ENCODE results near the gene CLTCL1.
"Not testable (repeated sequence)": the region's sequence is repeated elsewhere in the genome, so short reads cannot be mapped to it uniquely, and the experiment has no call there.

Gene CLTCL1

GRCh38 chr22:19175602-19176174 is 115.8 kb downstream of the CLTCL1 start:
- no peak for DNase-seq (ENCODE audit: low spot score)

DNA sequence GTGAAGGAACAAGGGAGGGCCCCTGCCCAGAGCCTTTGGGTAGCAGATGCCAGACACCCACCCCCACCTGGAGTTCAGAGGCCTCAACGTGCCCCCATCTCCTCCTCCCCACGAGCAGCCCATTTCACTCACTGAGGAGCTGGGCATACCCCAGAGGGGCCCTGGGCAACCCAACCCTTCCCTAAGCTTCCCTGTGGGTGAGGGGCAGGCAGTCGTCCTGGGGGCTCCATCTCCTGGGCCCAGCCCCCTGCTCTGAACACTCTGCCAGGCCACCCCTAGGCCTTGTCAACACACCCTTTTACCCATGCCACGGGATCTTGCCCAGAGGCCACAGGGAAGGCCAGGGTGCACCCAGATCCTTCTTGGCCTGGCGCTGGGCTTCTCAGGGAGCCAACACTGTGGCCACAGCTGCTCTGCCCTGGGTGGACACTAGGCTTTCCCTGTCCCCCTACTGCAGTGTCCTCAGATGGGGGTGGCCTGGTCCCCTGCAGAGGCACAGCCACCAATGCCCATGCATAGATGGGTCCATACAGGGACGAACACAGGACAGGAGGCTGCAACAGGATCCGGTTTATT is 116.4 kb downstream of the CLTCL1 start:
- no peak for DNase-seq (ENCODE audit: low spot score)

DNA sequence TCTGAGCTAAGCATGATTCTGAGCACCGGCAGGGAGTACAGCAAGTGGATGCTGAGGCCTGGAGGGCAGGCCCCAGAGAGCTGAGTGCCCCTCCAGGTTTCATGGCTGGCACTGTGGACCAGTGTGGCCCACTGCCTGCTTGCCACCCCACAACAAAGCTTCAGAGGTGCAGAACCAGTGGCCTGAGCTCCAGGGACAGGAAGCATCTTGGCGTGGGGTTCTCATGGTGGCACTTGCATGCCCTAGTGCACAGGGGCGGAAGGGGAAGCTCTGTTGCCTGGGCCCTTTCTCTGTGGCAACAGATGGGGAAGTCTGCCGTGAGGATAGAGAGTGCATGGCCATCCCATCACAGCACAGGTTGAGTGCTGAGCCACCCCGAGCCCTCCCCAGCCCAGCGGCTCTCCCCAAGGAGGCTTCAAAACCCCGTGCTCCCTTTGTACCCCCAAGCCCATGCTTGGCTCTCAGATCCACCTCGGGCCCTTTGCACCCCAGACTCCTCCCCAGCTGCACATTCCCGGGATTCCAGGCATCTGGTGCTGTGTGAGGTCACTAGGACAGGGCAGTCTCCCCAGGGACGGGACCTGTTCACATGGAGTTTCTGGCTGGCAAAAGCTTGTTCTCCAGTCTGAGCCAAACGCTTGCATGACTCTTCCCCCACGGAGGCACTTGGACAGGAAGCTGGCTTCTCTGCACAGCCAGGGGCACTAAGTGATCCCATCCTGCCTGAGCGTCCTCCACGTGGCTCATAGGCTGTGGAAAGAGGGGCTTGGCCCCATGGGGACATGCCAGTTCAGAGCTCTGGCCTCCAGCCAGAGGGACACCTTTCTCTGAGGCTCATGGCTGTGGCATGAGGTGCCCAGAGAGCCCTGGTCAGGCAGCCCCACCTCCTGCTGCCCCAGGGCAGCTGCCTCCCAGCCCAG is 117.2 kb downstream of the CLTCL1 start:
- DNase-seq (ENCODE audit: low spot score) = no peak

GRCh38 chr22:19173047-19174035 is 118.2 kb downstream of the CLTCL1 start:
- DNase-seq (ENCODE audit: low spot score) = no peak

DNA sequence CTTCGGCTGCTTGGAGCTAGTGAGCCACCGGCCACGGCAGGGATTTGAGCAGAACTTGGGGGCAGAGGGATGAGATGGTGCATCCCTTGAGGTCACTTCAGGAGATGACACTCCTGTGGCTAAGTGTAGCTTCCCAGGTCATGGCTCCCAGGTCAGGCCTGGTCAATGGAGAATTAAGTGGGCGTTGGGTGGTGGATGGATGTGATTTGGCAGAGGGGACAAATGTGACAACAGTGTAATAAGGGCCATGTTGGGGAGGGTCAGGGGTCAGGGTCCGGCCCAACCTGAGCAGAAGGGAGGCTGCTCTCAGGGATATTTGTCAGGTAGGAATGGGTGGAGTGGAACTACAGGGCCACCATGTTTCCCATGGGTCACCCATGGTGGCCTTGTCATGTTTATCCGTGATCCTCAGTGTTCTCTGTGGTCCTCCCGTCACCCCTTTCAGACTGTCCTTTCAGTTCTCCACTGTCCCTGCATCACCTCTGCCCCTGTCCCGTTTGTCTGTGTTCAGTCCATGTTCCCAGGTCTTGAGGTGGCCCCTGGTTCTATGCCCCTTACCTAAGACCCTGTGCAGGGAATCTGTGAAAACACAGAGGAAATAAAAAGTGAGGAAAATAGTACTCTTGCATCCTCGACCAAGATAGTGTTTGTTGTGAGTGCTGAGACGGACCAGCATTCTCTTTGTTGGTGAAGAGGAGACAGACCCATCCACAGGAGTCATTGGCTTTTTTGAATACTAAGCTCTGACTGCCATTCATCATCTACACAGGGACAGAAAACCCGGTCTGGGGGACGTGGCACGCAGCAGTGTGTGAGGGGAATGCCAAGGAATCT is 119.1 kb downstream of the CLTCL1 start:
- DNase-seq (ENCODE audit: low spot score) = no peak

- DNase-seq (ENCODE audit: low spot score) = no peak
Observed at GRCh38 chr22:19169947-19170318, 121.6 kb downstream of the CLTCL1 start.

- DNase-seq (ENCODE audit: low spot score) = no peak
Observed at GRCh38 chr22:19169002-19169946, 122.2 kb downstream of the CLTCL1 start.

- DNase-seq (ENCODE audit: low spot score) = no peak
Observed at GRCh38 chr22:19168088-19168890, 123.2 kb downstream of the CLTCL1 start.

- DNase-seq (ENCODE audit: low spot score) = no peak
Observed at GRCh38 chr22:19167106-19167869, 124.2 kb downstream of the CLTCL1 start.

GRCh38 chr22:19166421-19166820 is 125.1 kb downstream of the CLTCL1 start:
- no peak for DNase-seq (ENCODE audit: low spot score)

GRCh38 chr22:19164425-19164824 is 127.1 kb downstream of the CLTCL1 start:
- no peak for DNase-seq (ENCODE audit: low spot score)

DNA sequence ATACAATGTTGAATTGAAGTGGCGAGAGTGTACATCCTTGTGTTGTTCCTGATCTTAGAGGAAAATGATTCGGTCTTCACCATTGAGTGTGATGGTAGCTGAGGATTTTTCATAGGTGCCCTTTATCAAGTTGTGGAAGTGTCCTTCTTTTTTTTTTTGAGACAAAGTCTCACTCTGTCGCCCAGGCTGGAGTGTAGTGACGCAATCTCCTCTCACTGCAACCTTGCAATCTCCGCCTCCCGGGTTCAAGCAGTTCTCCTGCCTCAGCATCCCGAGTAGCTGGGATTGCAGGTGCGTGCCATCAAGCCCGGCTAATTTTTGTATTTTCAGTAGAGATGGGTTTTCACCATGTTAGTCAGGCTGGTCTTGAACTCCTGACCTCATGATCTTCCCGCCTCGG is 132.9 kb downstream of the CLTCL1 start:
- DNase-seq (ENCODE audit: low spot score) = not testable (repeated sequence)

- not testable (repeated sequence) for DNase-seq (ENCODE audit: low spot score)
Observed at GRCh38 chr22:19156109-19156508, 135.4 kb downstream of the CLTCL1 start.

GRCh38 chr22:19152942-19153883 is 138.3 kb downstream of the CLTCL1 start:
- DNase-seq (ENCODE audit: low spot score) = no peak

DNA sequence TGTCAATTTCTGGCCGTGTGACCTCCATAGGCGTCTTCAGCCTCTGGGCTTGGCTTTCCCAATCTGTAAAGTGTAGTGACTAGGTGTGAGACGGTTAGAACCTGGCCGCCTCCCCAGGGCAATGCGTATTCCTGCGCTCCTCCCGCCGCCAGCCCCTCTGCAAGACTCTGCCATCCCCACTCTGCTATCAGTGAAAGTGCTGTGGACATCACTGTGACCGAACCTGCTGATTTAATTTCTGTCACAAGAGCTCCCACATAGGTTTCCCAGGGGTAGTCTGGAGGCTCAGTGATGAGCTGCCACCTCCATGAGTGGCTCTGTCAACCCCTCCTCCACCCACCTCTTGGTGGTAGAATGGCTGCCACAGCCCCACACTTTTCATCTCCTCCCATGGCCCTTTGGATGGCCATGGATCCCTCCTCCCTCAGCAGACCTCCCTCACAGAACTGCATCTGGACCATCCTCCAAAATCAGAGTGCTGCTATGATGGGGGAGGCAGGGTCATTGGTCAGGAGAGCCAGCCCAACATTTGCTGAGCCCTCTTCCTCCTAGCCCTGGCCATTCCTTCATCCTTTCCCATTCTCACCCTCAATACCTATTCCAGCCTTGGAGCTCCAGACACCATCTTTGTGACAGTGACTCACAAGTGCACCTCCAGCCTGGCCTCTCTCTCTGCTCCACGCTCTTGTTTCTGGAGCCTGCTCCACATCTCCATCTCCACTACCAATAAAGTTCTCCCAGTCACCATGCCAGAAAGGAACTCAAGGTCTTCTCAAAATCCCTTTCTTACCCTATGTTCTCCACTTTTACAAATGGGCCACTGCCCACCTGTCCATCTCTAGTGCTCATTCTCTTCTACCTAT is 140.0 kb downstream of the CLTCL1 start:
- DNase-seq (ENCODE audit: low spot score) = no peak
